HG03575 (cell line): ENCODE data around the gene SLC15A3.

Source experiments
- ATAC-seq: cut with Tn5 transposase; IDR thresholded peaks from one replicate; pipeline ENCODE4 v1.9.1; 2021; ENCODE audit not compliant: unreplicated experiment, insufficient number of reproducible peaks, low FRiP score; ENCODE audit errors: extremely low read depth

SLC15A3 gene

GRCh38 chr11:60951606-60951903 is 421 bp downstream of the SLC15A3 start:
- no peak for ATAC-seq

GRCh38 chr11:60950933-60951605 is 907 bp downstream of the SLC15A3 start:
- no peak for ATAC-seq

GRCh38 chr11:60950024-60950423 is 2.0 kb downstream of the SLC15A3 start:
- no peak for ATAC-seq

GRCh38 chr11:60948250-60948649 is 3.7 kb downstream of the SLC15A3 start:
- no peak for ATAC-seq

GRCh38 chr11:60947700-60948099 is 4.3 kb downstream of the SLC15A3 start:
- no peak for ATAC-seq

- ATAC-seq = no peak
Observed at GRCh38 chr11:60946601-60947264, 5.2 kb downstream of the SLC15A3 start.

GRCh38 chr11:60945295-60945667 is 6.7 kb downstream of the SLC15A3 start:
- no peak for ATAC-seq

GRCh38 chr11:60944490-60945294 is 7.3 kb downstream of the SLC15A3 start:
- ATAC-seq = no peak

- ATAC-seq = no peak
Observed at GRCh38 chr11:60942970-60943565, 8.9 kb downstream of the SLC15A3 start.

- ATAC-seq = no peak
Observed at GRCh38 chr11:60942219-60942618, 9.8 kb downstream of the SLC15A3 start.

GRCh38 chr11:60941371-60942119 is 10.4 kb downstream of the SLC15A3 start:
- no peak for ATAC-seq

GRCh38 chr11:60939855-60940254 is 12.1 kb downstream of the SLC15A3 start:
- no peak for ATAC-seq

- no peak for ATAC-seq
Observed at GRCh38 chr11:60939301-60939700, 12.7 kb downstream of the SLC15A3 start.

- ATAC-seq = no peak
Observed at GRCh38 chr11:60938500-60938899, 13.5 kb downstream of the SLC15A3 start.

- ATAC-seq = no peak
Observed at GRCh38 chr11:60937811-60938210, 14.2 kb downstream of the SLC15A3 start.

- no peak for ATAC-seq
Observed at GRCh38 chr11:60937144-60937527, 14.8 kb downstream of the SLC15A3 start.

GRCh38 chr11:60936467-60937143 is 15.4 kb downstream of the SLC15A3 start:
- no peak for ATAC-seq

- ATAC-seq = no peak
Observed at GRCh38 chr11:60935676-60936442, 16.1 kb downstream of the SLC15A3 start.
